ENCODE data around the gene TMEM219. TPM values are rescaled to one million over a fixed set of nuclear protein-coding genes. Genes with fewer than 3 reads are reported as not detected.
A peak's percentile ranks its signal among the peaks of the same experiment; 100 is the strongest.

Gene TMEM219
- total and polyA plus RNA-seq, 9 of the 15 experiments (the other 6 are each of a cell fraction or from before 2014, with no cell fraction given) = 35.3 to 62.8 (median 55.5) TPM

- TF ChIP-seq ZNF668 (CRISPR knock-in tag; IDR thresholded peaks at IDR 0.05) (no peak), ZNF212 (CRISPR knock-in tag; IDR thresholded peaks at IDR 0.05) (no peak), ARID4B (CRISPR knock-in tag; IDR thresholded peaks at IDR 0.05) (peak; percentile 80), RNF2 (IDR thresholded peaks at IDR 0.05) (0 out of 2 replicates have a peak, but pooled peaks have one; percentile 26), HDAC3 (IDR thresholded peaks at IDR 0.05; ENCODE audit: borderline replicate concordance, partially characterized antibody) (no peak), HMG20B (CRISPR knock-in tag; IDR thresholded peaks at IDR 0.05) (no peak), MLLT1 (IDR thresholded peaks at IDR 0.05) (0 out of 4 replicates have a peak, but pooled peaks of 1 of the 2 experiments have one; percentile 42), ZNF551 (CRISPR knock-in tag; IDR thresholded peaks at IDR 0.05) (no peak), ZNF134 (CRISPR knock-in tag; conservative IDR thresholded peaks at IDR 0.05) (no peak; the same call in 1 of the 2 replicates), KLF6 (CRISPR knock-in tag; IDR thresholded peaks at IDR 0.05; ENCODE audit: borderline replicate concordance) (peak; percentile 58; the same call in 1 of the 2 replicates), PTTG1 (tag; IDR thresholded peaks at IDR 0.05; ENCODE audit: low read depth) (no peak), HDAC8 (tag; IDR thresholded peaks at IDR 0.05) (no peak), KAT7 (CRISPR knock-in tag; IDR thresholded peaks at IDR 0.05; ENCODE audit: borderline replicate concordance) (no peak), SRSF3 (IDR thresholded peaks at IDR 0.05; ENCODE audit: insufficient read depth, low read length) (0 out of 2 replicates have a peak, but pooled peaks have one; percentile 68), BACH1 (tag; IDR thresholded peaks at IDR 0.05) (peak; percentile 44; the same call in 1 of the 2 replicates), JUND (IDR thresholded peaks at IDR 0.05; ENCODE audit: borderline replicate concordance, low read depth, low read length) (peak; percentile 79), JUND (tag; IDR thresholded peaks at IDR 0.05; ENCODE audit: borderline replicate concordance, low read depth, low read length) (no peak; the same call in 2 of the 3 replicates)
Measured at GRCh38 chr16:29995911-29996765, 34.3 kb downstream of the TMEM219 start, which contains the start of gene INO80E (continued).
